Trophoblast cell (in vitro differentiated cells and primary cell): ENCODE results near the gene CELF4.

Source experiments
- DNase-seq, 2 donors: peaks; one replicate each; pipeline ENCODE4 v3.0.0-alpha.2; 2016
- H2AFZ ChIP-seq: 2 replicates; pipeline ENCODE4 v1.6.1; 2013; ENCODE audit warnings: low read length, moderate library complexity, mild to moderate bottlenecking; ENCODE audit not compliant: insufficient read depth, poor library complexity
- H2AK5ac ChIP-seq: 2 replicates; pipeline ENCODE4 v1.6.1; 2013; ENCODE audit warnings: mild to moderate bottlenecking, low read length
- H2BK120ac ChIP-seq: 2 replicates; pipeline ENCODE4 v1.6.1; 2013; ENCODE audit warnings: low read length, mild to moderate bottlenecking, moderate library complexity; ENCODE audit not compliant: insufficient read depth, poor library complexity
- H2BK12ac ChIP-seq: 2 replicates; pipeline ENCODE4 v1.6.1; 2013; ENCODE audit warnings: mild to moderate bottlenecking, low read length, moderate library complexity
- H2BK5ac ChIP-seq: 2 replicates; pipeline ENCODE4 v1.6.1; 2013; ENCODE audit warnings: low read length, low read depth, moderate library complexity, mild to moderate bottlenecking; ENCODE audit not compliant: poor library complexity
- H3K14ac ChIP-seq: 2 replicates; pipeline ENCODE4 v1.6.1; 2013; ENCODE audit warnings: mild to moderate bottlenecking, low read length
- H3K18ac ChIP-seq: 2 replicates; pipeline ENCODE4 v1.6.1; 2013; ENCODE audit warnings: mild to moderate bottlenecking, low read length
- H3K23ac ChIP-seq: 2 replicates; pipeline ENCODE4 v1.6.1; 2013; ENCODE audit warnings: low read length
- H3K27ac ChIP-seq: 2 replicates; pipeline ENCODE4 v1.5.1; 2013; ENCODE audit warnings: low read depth, mild to moderate bottlenecking, inconsistent platforms, low read length, moderate library complexity
- H3K27me3 ChIP-seq: 2 replicates; pipeline ENCODE4 v1.6.1; 2013; ENCODE audit warnings: inconsistent platforms, mild to moderate bottlenecking, low read length, moderate library complexity; ENCODE audit not compliant: insufficient read depth
- H3K36me3 ChIP-seq, 2 experiments: 1 replicate in 1 of 2; 2 replicates in 1 of 2; pipeline ENCODE4 v1.6.1; 2013; ENCODE audit warnings: low read length in 2 of 2, mild to moderate bottlenecking in 2 of 2, moderate library complexity in 1 of 2; ENCODE audit not compliant: insufficient read depth in 2 of 2, control insufficient read depth in 1 of 2
- H3K4ac ChIP-seq: 2 replicates; pipeline ENCODE4 v1.6.1; 2013; ENCODE audit warnings: low read depth, mild to moderate bottlenecking, low read length, moderate library complexity
- H3K4me1 ChIP-seq, 2 experiments: 1 replicate in 1 of 2; 2 replicates in 1 of 2; pipeline ENCODE4 v1.6.1; 2013; ENCODE audit warnings: low read length in 2 of 2, mild to moderate bottlenecking in 2 of 2, moderate library complexity in 1 of 2; ENCODE audit not compliant: insufficient read depth in 2 of 2, control insufficient read depth in 1 of 2
- H3K4me2 ChIP-seq: 2 replicates; pipeline ENCODE4 v1.6.1; 2013; ENCODE audit warnings: inconsistent platforms, mild to moderate bottlenecking, low read length, moderate library complexity
- H3K4me3 ChIP-seq: 2 replicates; pipeline ENCODE4 v1.5.1; 2013; ENCODE audit warnings: mild to moderate bottlenecking, low read depth, low read length, inconsistent platforms
- H3K79me1 ChIP-seq: one replicate; pipeline ENCODE4 v1.6.1; 2013; ENCODE audit warnings: low read length
- H3K79me2 ChIP-seq: 2 replicates; pipeline ENCODE4 v1.6.1; 2013; ENCODE audit warnings: low read length, mild to moderate bottlenecking; ENCODE audit not compliant: control insufficient read depth, insufficient read depth, poor library complexity
- H3K9ac ChIP-seq: 2 replicates; pipeline ENCODE4 v1.6.1; 2013; ENCODE audit warnings: mild to moderate bottlenecking, low read length
- H3K9me3 ChIP-seq: 2 replicates; pipeline ENCODE4 v1.6.1; 2013; ENCODE audit warnings: low read depth, mild to moderate bottlenecking, control low read depth, inconsistent platforms, low read length; ENCODE audit not compliant: insufficient read depth
- H4K12ac ChIP-seq: 2 replicates; pipeline ENCODE4 v1.6.1; 2013; ENCODE audit warnings: low read depth, mild to moderate bottlenecking, low read length, moderate library complexity
- H4K8ac ChIP-seq: 2 replicates; pipeline ENCODE4 v1.6.1; 2013; ENCODE audit warnings: low read depth, mild to moderate bottlenecking, low read length, moderate library complexity
- H4K91ac ChIP-seq: one replicate; pipeline ENCODE4 v1.6.1; 2013; ENCODE audit warnings: low read depth, mild to moderate bottlenecking, low read length, moderate library complexity
- WGBS: extraction: QIAGEN DNeasy Blood & Tissue Kit; methylation state at CpG from one replicate; pipeline ENCODE4 v1.1.7; 2013; ENCODE audit warnings: missing lambda C conversion rate; ENCODE audit not compliant: insufficient read length, insufficient coverage; ENCODE audit errors: extremely low coverage; 5-methylcytosine and 5-hydroxymethylcytosine counted together

Gene CELF4

GRCh38 chr18:37238282-37239108 is 327.1 kb downstream of the CELF4 start:
- WGBS = no CpG with 5 or more reads among the region's 6 CpGs

GRCh38 chr18:37235583-37235982 is 330.0 kb downstream of the CELF4 start:
- no peak overlapping the region for H2AK5ac ChIP-seq
- H3K18ac ChIP-seq = no peak overlapping the region
- no peaks in the 10 kb centered on the region for H3K36me3 ChIP-seq
- no peak overlapping the region for H2BK5ac ChIP-seq
- H2AFZ ChIP-seq = no peak overlapping the region
- no peak overlapping the region for H2BK120ac ChIP-seq
- no peak overlapping the region for H3K14ac ChIP-seq
- H3K79me2 ChIP-seq = no peaks in the 10 kb centered on the region
- WGBS = no CpG with 5 or more reads among the region's 2 CpGs
- no peak overlapping the region for H3K4ac ChIP-seq
- no peak overlapping the region for H3K23ac ChIP-seq
- no peaks in the 10 kb centered on the region for H3K79me1 ChIP-seq
- no peak for DNase-seq
- H3K4me1 ChIP-seq = no peaks in the 10 kb centered on the region
- no peak overlapping the region for H4K8ac ChIP-seq
- H3K4me2 ChIP-seq = no peak overlapping the region
- H3K9me3 ChIP-seq = peaks cover 2% of the 10 kb centered on the region
- H3K9ac ChIP-seq = no peak overlapping the region
- H3K27me3 ChIP-seq = no peaks in the 10 kb centered on the region
- no peak overlapping the region for H3K27ac ChIP-seq
- no peak overlapping the region for H4K91ac ChIP-seq
- no peak overlapping the region for H2BK12ac ChIP-seq
- no peak overlapping the region for H4K12ac ChIP-seq
- H3K4me3 ChIP-seq = no peak overlapping the region

More at GRCh38 chr18:37238282-37239108, 327.1 kb downstream of the CELF4 start:
- no peaks in the 10 kb centered on the region for H3K36me3 ChIP-seq
- H4K8ac ChIP-seq = no peak overlapping the region
- H2AFZ ChIP-seq = no peak overlapping the region
- no peak overlapping the region for H2AK5ac ChIP-seq
- H2BK5ac ChIP-seq = no peak overlapping the region
- H3K9ac ChIP-seq = no peak overlapping the region
- no peak overlapping the region for H3K14ac ChIP-seq
- no peaks in the 10 kb centered on the region for H3K27me3 ChIP-seq
- no peak for DNase-seq
- no peak overlapping the region for H3K18ac ChIP-seq
- no peak overlapping the region for H2BK12ac ChIP-seq
- no peak overlapping the region for H3K23ac ChIP-seq
- no peaks in the 10 kb centered on the region for H3K79me2 ChIP-seq
- no peaks in the 10 kb centered on the region for H3K4me1 ChIP-seq
- H4K12ac ChIP-seq = no peak overlapping the region
- H4K91ac ChIP-seq = no peak overlapping the region
- H3K4me2 ChIP-seq = no peak overlapping the region
- peaks cover 2% of the 10 kb centered on the region for H3K9me3 ChIP-seq
- H2BK120ac ChIP-seq = no peak overlapping the region
- H3K79me1 ChIP-seq = no peaks in the 10 kb centered on the region
- H3K27ac ChIP-seq = no peak overlapping the region
- H3K4ac ChIP-seq = no peak overlapping the region
- H3K4me3 ChIP-seq = no peak overlapping the region

- Histone ChIP-seq H3K79me2 (no peaks in the 10 kb centered on the region), H2AFZ (no peak overlapping the region), H3K4me2 (no peak overlapping the region), H2AK5ac (no peak overlapping the region), H3K4me1 (no peaks in the 10 kb centered on the region), H3K79me1 (no peaks in the 10 kb centered on the region), H3K14ac (no peak overlapping the region), H3K4ac (no peak overlapping the region), H3K23ac (no peak overlapping the region), H2BK12ac (no peak overlapping the region), H4K91ac (no peak overlapping the region), H3K27ac (no peak overlapping the region), H2BK120ac (no peak overlapping the region), H3K27me3 (no peaks in the 10 kb centered on the region), H3K18ac (no peak overlapping the region), H3K4me3 (no peak overlapping the region), H4K12ac (no peak overlapping the region), H3K9me3 (peaks cover 2% of the 10 kb centered on the region), H2BK5ac (no peak overlapping the region), H4K8ac (no peak overlapping the region), H3K9ac (no peak overlapping the region), H3K36me3 (no peaks in the 10 kb centered on the region)
- no peak for DNase-seq
- no CpG with 5 or more reads among the region's 3 CpGs for WGBS
Observed at GRCh38 chr18:37231251-37231650, 334.3 kb downstream of the CELF4 start.

- no peaks in the 10 kb centered on the region for H3K36me3 ChIP-seq
- no peak overlapping the region for H4K8ac ChIP-seq
- no CpG with 5 or more reads among the region's 3 CpGs for WGBS
- peaks cover 2% of the 10 kb centered on the region for H3K9me3 ChIP-seq
- H3K23ac ChIP-seq = no peak overlapping the region
- no peak for DNase-seq
- no peak overlapping the region for H2AFZ ChIP-seq
- no peak overlapping the region for H3K4ac ChIP-seq
- no peak overlapping the region for H4K91ac ChIP-seq
- no peak overlapping the region for H2BK12ac ChIP-seq
- H3K4me2 ChIP-seq = no peak overlapping the region
- no peak overlapping the region for H3K9ac ChIP-seq
- H4K12ac ChIP-seq = no peak overlapping the region
- H3K79me2 ChIP-seq = no peaks in the 10 kb centered on the region
- no peaks in the 10 kb centered on the region for H3K27me3 ChIP-seq
- H3K4me3 ChIP-seq = no peak overlapping the region
- no peaks in the 10 kb centered on the region for H3K79me1 ChIP-seq
- no peak overlapping the region for H3K27ac ChIP-seq
- H3K18ac ChIP-seq = no peak overlapping the region
- H2BK5ac ChIP-seq = no peak overlapping the region
- H3K14ac ChIP-seq = no peak overlapping the region
- no peak overlapping the region for H2BK120ac ChIP-seq
- no peaks in the 10 kb centered on the region for H3K4me1 ChIP-seq
- H2AK5ac ChIP-seq = no peak overlapping the region
Observed at GRCh38 chr18:37230768-37231167, 334.8 kb downstream of the CELF4 start.
